H9 (cell line): ENCODE results near the gene PAM. TPM values are rescaled to one million over a fixed set of nuclear protein-coding genes. Genes with fewer than 3 reads are reported as not detected.

ENCODE experiments used
- DNase-seq: peaks from one replicate; pipeline ENCODE4 v3.0.0-alpha.2; 2017
- H2AFZ ChIP-seq: one replicate; pipeline ENCODE4 v1.6.1; 2013; ENCODE audit warnings: mild to moderate bottlenecking, low read length, control low read depth, moderate library complexity
- H2AK5ac ChIP-seq: 2 replicates; pipeline ENCODE4 v1.6.1; 2013; ENCODE audit warnings: low read length, control low read depth, mixed read lengths; ENCODE audit not compliant: insufficient read length
- H2BK120ac ChIP-seq: one replicate; pipeline ENCODE4 v1.6.1; 2013; ENCODE audit warnings: low read depth, mild to moderate bottlenecking, low read length, control low read depth, inconsistent platforms; ENCODE audit not compliant: poor library complexity, severe bottlenecking
- H2BK12ac ChIP-seq: 2 replicates; pipeline ENCODE4 v1.6.1; 2013; ENCODE audit warnings: low read length, control low read depth, mixed read lengths, low read depth; ENCODE audit not compliant: insufficient read length
- H2BK15ac ChIP-seq: 2 replicates; pipeline ENCODE4 v1.6.1; 2013; ENCODE audit warnings: low read depth, low read length, control low read depth
- H2BK20ac ChIP-seq: one replicate; pipeline ENCODE4 v1.6.1; 2013; ENCODE audit warnings: low read depth, mild to moderate bottlenecking, low read length, control low read depth, inconsistent platforms; ENCODE audit not compliant: poor library complexity, severe bottlenecking
- H2BK5ac ChIP-seq: 2 replicates; pipeline ENCODE4 v1.6.1; 2013; ENCODE audit warnings: low read length, control low read depth, mixed read lengths; ENCODE audit not compliant: insufficient read length
- H3K14ac ChIP-seq: 2 replicates; pipeline ENCODE4 v1.6.1; 2013; ENCODE audit warnings: low read length, control low read depth; ENCODE audit not compliant: insufficient read depth
- H3K18ac ChIP-seq: 2 replicates; pipeline ENCODE4 v1.6.1; 2013; ENCODE audit warnings: low read depth, mild to moderate bottlenecking, mixed read lengths, low read length, control low read depth; ENCODE audit not compliant: insufficient read length
- H3K23ac ChIP-seq: 2 replicates; pipeline ENCODE4 v1.6.1; 2013; ENCODE audit warnings: low read length, control low read depth, mixed read lengths, low read depth; ENCODE audit not compliant: insufficient read length
- H3K23me2 ChIP-seq: 2 replicates; pipeline ENCODE4 v1.6.1; 2013; ENCODE audit warnings: low read depth, mild to moderate bottlenecking, mixed read lengths, low read length, control low read depth; ENCODE audit not compliant: insufficient read length, poor library complexity, severe bottlenecking
- H3K27ac ChIP-seq: 2 replicates; pipeline ENCODE4 v1.5.1; 2013; ENCODE audit warnings: low read length, control low read depth, mixed read lengths, low read depth; ENCODE audit not compliant: insufficient read length
- H3K27me3 ChIP-seq: 2 replicates; pipeline ENCODE4 v1.6.1; 2013; ENCODE audit warnings: low read length, control low read depth, inconsistent platforms; ENCODE audit not compliant: insufficient read depth
- H3K4ac ChIP-seq: 2 replicates; pipeline ENCODE4 v1.6.1; 2013; ENCODE audit warnings: low read depth, mild to moderate bottlenecking, control low read depth, inconsistent platforms, low read length, moderate library complexity
- H3K4me1 ChIP-seq: 2 replicates; pipeline ENCODE4 v1.6.1; 2013; ENCODE audit warnings: low read length, control low read depth, inconsistent platforms; ENCODE audit not compliant: insufficient read depth
- H3K4me2 ChIP-seq: 2 replicates; pipeline ENCODE4 v1.6.1; 2013; ENCODE audit warnings: low read length, control low read depth, mixed read lengths; ENCODE audit not compliant: insufficient read length, insufficient read depth
- H3K56ac ChIP-seq: 2 replicates; pipeline ENCODE4 v1.6.1; 2013; ENCODE audit warnings: low read depth, mild to moderate bottlenecking, mixed read lengths, low read length, control low read depth; ENCODE audit not compliant: insufficient read length
- H3K79me1 ChIP-seq: 2 replicates; pipeline ENCODE4 v1.6.1; 2013; ENCODE audit warnings: low read depth, mild to moderate bottlenecking, moderate library complexity, low read length, control low read depth, inconsistent platforms; ENCODE audit not compliant: insufficient read depth, poor library complexity, severe bottlenecking
- H3K79me2 ChIP-seq: 2 replicates; pipeline ENCODE4 v1.6.1; 2013; ENCODE audit warnings: low read length, control low read depth, inconsistent platforms; ENCODE audit not compliant: insufficient read depth
- H3K9ac ChIP-seq: 2 replicates; pipeline ENCODE4 v1.6.1; 2013; ENCODE audit warnings: low read length, control low read depth, mixed read lengths; ENCODE audit not compliant: insufficient read length; ENCODE audit errors: extremely low read depth
- H3K9me3 ChIP-seq: one replicate; pipeline ENCODE4 v1.6.1; 2013; ENCODE audit warnings: low read depth, low read length, inconsistent platforms; ENCODE audit not compliant: control insufficient read depth
- H3T11ph ChIP-seq: one replicate; pipeline ENCODE4 v1.6.1; 2013; ENCODE audit warnings: mild to moderate bottlenecking, low read length, control low read depth, inconsistent platforms
- H4K20me1 ChIP-seq: one replicate; pipeline ENCODE4 v1.6.1; 2013; ENCODE audit not compliant: control insufficient read depth, insufficient read length, insufficient read depth
- H4K5ac ChIP-seq: 2 replicates; pipeline ENCODE4 v1.6.1; 2013; ENCODE audit warnings: low read depth, mild to moderate bottlenecking, mixed read lengths, low read length, control low read depth; ENCODE audit not compliant: insufficient read length
- H4K8ac ChIP-seq: replicated peaks from 2 replicates; pipeline ENCODE4 v1.6.1; 2013; ENCODE audit warnings: low read length, control low read depth, mixed read lengths, low read depth; ENCODE audit not compliant: insufficient read length
- H4K91ac ChIP-seq: 2 replicates; pipeline ENCODE4 v1.6.1; 2013; ENCODE audit warnings: low read depth, mild to moderate bottlenecking, moderate library complexity, mixed read lengths, low read length, control low read depth; ENCODE audit not compliant: insufficient read length
- H3K27ac Mint-ChIP-seq, 3 experiments: 2 replicates in 2 of 3; 3 replicates in 1 of 3; pipeline ENCODE4 v1.8.0; 2020 to 2021; ENCODE audit warnings: mixed read lengths in 3 of 3, mild to moderate bottlenecking in 1 of 3, moderate library complexity in 1 of 3
- H3K27me3 Mint-ChIP-seq: 2 replicates; pipeline ENCODE4 v1.8.0; 2021; ENCODE audit warnings: low read depth, mild to moderate bottlenecking, moderate library complexity, mixed read lengths
- H3K36me3 Mint-ChIP-seq, 3 experiments: 2 replicates in 2 of 3; 3 replicates in 1 of 3; pipeline ENCODE4 v1.8.0; 2020 to 2021; ENCODE audit warnings: low read depth in 3 of 3, mixed read lengths in 3 of 3; ENCODE audit not compliant: insufficient read depth in 1 of 3
- H3K4me1 Mint-ChIP-seq, 2 experiments: 2 replicates each; pipeline ENCODE4 v1.8.0; 2020; ENCODE audit warnings: mixed read lengths in 2 of 2
- H3K4me3 Mint-ChIP-seq, 2 experiments: 2 replicates in 1 of 2; 3 replicates in 1 of 2; pipeline ENCODE4 v1.8.0; 2020 to 2021; ENCODE audit warnings: mild to moderate bottlenecking in 2 of 2, mixed read lengths in 2 of 2, moderate library complexity in 1 of 2
- H3K9me3 Mint-ChIP-seq, 2 experiments: 2 replicates in 1 of 2; 3 replicates in 1 of 2; pipeline ENCODE4 v1.8.0; 2020; ENCODE audit warnings: mild to moderate bottlenecking in 2 of 2, mixed read lengths in 2 of 2, moderate library complexity in 1 of 2
- WGBS: extraction: QIAGEN DNeasy Blood & Tissue Kit; methylation state at CpG from one replicate; pipeline ENCODE4 v1.1.7; 2013; ENCODE audit warnings: missing lambda C conversion rate, low lambda C conversion rate, mixed read lengths; ENCODE audit not compliant: insufficient read length; ENCODE audit errors: extremely low coverage; 5-methylcytosine and 5-hydroxymethylcytosine counted together
- total RNA-seq: library from RNA; stranded (reverse); gene quantifications from 2 replicates; pipeline ENCODE4 v1.2.1, GENCODE V29; 2021
- TF ChIP-seq, protein P1 (sequence below): fragments of 200-600 bp; sonication (generic); conservative IDR thresholded peaks from 3 replicates; pipeline ENCODE4 v1.8.0; 2021; ENCODE audit warnings: antibody characterized with exemption, mild to moderate bottlenecking

PAM gene
- total RNA-seq, 1 experiment from 2014 or later: 31.5 TPM

DNA sequence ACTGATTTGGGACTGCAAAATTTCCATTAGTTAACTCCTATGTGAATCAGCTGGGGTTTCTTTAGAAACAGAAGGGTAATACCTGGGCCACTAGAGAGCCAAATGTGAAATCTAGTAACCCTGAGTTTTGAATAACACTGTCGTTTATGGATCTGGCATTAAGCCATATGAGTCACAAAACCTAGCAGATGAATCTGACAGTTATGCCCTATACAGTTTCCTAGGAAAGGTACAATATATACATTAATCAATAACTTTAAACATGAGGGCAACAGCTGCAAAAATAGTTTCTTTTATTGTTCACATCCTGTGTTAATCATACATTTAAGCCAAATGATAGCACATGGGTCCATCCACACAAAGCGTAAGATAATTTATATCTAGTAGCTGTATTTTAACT lies 56.9 kb downstream of the PAM start:
- H3K23me2 ChIP-seq: no peaks in the 10 kb centered on the region
- H4K5ac ChIP-seq: no peak overlapping the region
- no peak overlapping the region for H2BK120ac ChIP-seq
- no peak overlapping the region for H2AFZ ChIP-seq
- no peak overlapping the region for H3T11ph ChIP-seq
- no peak overlapping the region for H4K8ac ChIP-seq
- Mint-ChIP-seq H3K27me3 (no peaks in the 10 kb centered on the region), H3K4me1 (peaks cover 14 to 21% of the 10 kb centered on the region in 2 experiments), H3K4me3 (no peak overlapping the region), H3K36me3 (no peaks in the 10 kb centered on the region), H3K9me3 (no peaks in the 10 kb centered on the region), H3K27ac (no peak overlapping the region)
- no peak overlapping the region for H3K18ac ChIP-seq
- no peak overlapping the region for H3K4ac ChIP-seq
- H2BK20ac ChIP-seq: no peak overlapping the region
- TF ChIP-seq, protein P1, sequence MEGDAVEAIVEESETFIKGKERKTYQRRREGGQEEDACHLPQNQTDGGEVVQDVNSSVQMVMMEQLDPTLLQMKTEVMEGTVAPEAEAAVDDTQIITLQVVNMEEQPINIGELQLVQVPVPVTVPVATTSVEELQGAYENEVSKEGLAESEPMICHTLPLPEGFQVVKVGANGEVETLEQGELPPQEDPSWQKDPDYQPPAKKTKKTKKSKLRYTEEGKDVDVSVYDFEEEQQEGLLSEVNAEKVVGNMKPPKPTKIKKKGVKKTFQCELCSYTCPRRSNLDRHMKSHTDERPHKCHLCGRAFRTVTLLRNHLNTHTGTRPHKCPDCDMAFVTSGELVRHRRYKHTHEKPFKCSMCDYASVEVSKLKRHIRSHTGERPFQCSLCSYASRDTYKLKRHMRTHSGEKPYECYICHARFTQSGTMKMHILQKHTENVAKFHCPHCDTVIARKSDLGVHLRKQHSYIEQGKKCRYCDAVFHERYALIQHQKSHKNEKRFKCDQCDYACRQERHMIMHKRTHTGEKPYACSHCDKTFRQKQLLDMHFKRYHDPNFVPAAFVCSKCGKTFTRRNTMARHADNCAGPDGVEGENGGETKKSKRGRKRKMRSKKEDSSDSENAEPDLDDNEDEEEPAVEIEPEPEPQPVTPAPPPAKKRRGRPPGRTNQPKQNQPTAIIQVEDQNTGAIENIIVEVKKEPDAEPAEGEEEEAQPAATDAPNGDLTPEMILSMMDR: no peak
- H3K79me1 ChIP-seq: no peaks in the 10 kb centered on the region
- no peak overlapping the region for H2BK15ac ChIP-seq
- H2BK12ac ChIP-seq: no peak overlapping the region
- no peak overlapping the region for H3K14ac ChIP-seq
- no peak overlapping the region for H2AK5ac ChIP-seq
- no peaks in the 10 kb centered on the region for H4K20me1 ChIP-seq
- no peaks in the 10 kb centered on the region for H3K9me3 ChIP-seq
- no peak overlapping the region for H2BK5ac ChIP-seq
- no peak for DNase-seq
- no peak overlapping the region for H3K27ac ChIP-seq
- no peak overlapping the region for H4K91ac ChIP-seq
- H3K79me2 ChIP-seq: no peaks in the 10 kb centered on the region
- no peak overlapping the region for H3K23ac ChIP-seq
- H3K27me3 ChIP-seq: no peaks in the 10 kb centered on the region
- no CpG with 5 or more reads among the region's 2 CpGs for WGBS
- H3K4me2 ChIP-seq: no peak overlapping the region
- H3K56ac ChIP-seq: no peak overlapping the region
- no peak overlapping the region for H3K9ac ChIP-seq
- no peaks in the 10 kb centered on the region; the same call in 1 of the 2 replicates for H3K4me1 ChIP-seq
